ENCODE measurements around the gene DNAH14.

DNAH14 gene

DNA sequence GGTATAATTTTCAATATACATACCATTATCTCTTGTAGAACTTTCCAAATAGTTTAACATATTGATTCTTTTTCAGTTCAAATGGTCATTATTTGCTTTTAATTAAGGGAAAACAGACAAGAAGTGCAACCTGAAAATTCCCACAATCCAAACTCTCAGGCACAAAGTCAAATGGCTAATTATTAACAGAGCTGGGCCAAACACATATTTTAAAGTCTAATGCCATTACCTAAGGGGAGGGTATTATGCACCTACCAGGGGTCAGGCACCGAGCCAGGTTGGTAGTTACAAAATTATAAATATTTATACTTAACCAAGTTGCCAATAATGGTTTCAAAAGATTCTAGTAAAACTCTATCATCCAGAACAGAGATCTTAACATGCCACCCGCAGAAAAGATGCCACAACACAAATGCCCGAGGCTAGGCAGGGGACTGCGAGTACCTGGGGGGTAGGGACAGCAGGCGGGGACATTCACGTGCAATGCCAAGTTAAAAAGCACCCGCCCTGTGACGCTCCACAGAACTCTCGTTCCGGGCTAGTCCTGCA, 483.4 kb downstream of the DNAH14 start:
- no peak for DNase-seq

DNA sequence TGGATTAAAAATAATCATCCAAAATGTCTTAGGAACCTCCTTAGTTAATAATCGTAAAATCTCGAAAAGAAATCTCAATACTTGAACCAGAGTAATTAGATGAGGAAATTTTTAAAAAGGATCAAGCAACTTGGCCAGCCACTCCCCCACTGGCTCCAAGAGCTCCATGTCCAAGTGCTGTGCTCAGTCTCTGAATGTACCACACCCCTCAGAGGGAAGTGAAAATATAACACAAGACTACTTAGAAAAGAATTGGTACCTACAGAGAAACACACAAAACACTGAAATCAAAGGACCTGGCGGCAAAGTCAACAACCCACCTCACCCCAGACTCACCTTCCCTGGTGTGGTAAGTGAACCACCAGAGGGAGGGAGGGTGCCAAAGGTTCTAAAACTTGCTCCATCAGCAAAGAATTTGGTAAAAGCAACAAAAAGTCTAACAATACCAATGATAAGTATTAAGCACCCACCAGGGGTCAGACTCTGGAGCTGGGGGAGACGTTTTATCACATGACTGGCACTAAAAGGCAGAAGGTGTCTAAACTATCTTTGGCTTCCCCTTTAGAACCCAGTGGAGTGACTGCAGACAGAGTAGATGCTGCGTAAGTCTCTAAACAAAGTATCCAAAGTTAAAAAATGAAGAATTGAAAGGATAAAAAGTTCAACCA, 484.4 kb downstream of the DNAH14 start:
- no peak for DNase-seq

DNA sequence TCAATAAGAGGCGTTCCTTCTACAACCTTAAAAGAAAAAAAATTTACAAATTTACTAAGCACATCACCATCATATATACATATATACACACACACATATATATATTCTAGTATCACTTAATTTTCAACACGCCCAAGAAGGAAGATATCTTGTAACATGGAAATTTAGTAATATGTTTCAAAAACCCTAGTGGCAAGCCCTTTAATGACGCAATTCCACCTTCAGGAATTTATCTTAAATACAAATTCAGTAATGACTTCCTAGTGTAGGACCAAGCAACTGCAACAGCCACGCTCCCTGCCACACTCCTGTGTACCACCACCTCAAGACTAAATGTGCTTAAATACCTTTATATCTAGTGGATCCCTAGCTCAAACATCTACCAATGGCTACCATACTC, 485.8 kb downstream of the DNAH14 start:
- DNase-seq = no peak

DNA sequence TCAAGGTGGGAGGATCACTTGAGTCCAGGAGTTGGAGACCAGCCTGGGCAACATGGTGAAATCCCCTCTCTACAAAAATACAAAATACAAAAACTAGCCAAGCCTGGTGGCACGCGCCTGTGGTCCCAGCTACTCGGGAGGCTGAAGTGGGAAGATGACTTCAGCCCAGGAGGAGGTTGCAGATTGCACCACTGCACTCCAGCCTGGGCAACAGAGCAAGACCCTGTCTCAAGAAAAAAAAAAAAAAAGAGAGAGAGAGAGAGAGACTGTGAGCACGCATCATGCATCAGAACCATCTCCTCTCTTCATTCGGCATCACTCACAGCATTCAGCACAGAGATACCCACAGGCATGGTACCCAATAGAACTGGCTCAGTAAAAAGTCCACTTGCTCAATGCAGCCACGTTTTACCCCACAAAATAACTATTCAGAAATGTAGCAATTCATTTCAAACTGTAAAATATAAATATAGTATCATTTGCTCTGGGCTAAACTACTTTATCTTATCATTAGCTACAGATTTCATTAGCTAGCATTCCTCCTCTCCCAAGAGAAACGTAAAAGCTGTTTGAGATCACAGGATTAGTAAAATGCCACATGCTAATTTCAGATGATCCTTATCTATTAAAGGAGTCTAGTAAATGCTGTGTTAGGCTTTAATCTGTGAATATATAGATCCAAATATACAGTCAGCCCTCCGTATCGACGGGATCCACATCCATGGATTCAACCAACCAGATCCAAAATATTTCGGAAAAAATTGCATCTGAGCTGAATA, 486.7 kb downstream of the DNAH14 start:
- DNase-seq = no peak

DNA sequence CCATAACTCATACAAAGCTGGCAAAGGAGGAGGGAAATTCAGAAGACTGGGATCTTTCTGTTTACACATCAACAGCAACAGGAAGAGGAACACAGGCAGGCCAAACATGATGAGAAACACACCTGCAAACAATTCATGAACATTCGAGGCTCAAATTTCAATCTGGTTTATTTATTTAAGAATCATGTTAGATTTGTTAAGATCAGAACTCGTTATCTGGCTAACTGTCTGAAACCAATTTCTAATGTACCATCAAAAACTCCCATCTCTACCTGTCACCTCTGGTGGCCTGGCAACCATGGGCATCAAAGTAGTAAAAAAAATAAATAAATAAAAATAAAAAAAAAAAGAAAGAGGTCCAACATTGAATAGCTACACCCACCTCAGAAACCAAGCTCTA, 488.6 kb downstream of the DNAH14 start:
- no peak for DNase-seq

DNA sequence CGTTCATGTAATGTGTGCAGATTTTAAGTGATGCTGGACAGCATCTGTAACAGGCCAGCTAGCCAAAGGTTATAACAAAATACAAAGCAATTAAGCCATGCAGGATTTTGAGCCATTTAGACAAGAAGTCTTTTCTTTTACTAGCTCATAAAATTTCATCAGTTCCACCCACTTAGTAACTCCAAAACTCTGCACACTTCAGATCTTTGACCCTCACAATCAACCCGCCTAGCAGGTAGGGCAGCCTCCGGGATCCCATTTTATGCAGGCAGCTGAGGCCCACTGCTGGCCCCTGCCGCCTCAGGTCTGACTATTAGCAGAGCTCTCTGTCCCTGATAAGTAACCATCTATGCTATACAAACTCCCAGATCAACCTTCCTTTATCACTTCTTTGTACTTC, 489.1 kb downstream of the DNAH14 start:
- DNase-seq = no peak

DNA sequence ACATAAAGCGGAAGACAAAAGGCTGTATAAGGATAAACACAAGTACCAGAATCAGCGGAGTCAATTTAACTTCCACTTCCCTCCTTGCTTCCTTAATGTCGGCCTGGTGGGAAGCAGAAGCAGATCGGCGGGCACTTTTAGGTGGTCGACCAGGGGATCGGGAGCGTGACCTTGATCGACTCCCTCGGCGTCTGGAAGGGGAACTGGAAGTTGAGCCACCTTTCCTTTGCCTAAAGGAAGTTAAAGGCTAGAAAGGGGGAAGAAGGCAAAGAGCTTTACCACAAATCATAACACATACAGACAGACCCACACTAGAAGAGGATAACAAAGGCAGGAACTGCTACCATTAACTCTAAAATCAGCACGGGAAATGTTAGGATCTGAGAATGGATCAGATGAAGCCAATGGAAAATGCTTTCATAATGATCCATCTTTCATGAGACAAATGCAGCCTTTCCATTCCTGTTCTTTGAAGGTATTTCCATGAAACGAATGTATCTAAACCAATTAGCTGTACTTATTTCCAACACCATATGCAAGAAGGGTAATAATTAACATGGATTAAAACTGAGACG, 492.6 kb downstream of the DNAH14 start:
- no peak for DNase-seq

DNA sequence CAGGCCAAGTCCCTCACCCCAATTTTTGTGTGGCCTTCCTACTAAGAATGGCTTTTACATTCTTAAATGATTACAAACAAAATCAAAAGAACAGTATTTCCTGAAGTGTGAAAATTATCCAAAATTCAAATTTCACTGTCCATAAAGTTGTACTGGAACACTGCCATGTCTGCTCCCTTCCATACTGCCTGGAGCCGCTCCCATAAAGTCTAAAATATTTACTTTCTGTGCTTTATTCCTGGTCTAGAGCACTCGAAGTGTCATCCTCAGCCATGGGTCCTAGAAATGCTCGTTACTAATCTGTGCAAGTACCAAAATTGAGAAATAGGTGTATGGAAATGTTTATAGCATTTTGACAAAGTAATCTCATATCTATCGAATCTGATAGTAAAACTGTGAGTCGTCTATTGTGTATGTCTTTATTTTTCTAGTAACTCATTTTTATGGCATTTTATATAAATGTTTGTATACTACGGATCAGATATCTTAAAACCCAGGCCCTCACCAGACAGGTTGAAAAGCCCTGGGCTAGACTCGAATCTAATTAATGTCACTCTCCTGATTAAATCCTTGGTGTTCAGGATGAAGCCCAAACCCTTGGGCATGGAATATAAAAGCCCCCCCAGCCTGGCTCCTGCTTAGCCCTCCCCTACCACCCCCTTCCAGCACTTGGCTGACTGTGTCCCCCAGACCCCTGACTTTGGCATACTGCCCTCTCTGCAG, 493.5 kb downstream of the DNAH14 start:
- DNase-seq = no peak

DNA sequence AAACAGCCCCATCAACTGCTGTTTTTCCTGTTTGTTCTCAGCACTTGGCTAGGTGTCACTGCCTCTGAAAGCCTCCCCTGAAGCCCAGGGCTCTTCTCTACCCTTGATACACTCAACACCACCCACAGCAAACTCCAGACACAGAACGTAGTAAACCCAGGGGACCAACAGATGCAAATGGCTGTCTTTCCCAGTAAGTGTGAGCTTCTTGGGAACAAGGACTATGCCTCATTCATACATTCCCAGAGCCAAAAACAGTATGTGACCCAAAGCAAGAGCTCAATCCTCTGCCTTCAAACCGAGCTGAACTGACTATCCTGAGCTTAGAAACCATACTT, 494.0 kb downstream of the DNAH14 start:
- no peak for DNase-seq

DNA sequence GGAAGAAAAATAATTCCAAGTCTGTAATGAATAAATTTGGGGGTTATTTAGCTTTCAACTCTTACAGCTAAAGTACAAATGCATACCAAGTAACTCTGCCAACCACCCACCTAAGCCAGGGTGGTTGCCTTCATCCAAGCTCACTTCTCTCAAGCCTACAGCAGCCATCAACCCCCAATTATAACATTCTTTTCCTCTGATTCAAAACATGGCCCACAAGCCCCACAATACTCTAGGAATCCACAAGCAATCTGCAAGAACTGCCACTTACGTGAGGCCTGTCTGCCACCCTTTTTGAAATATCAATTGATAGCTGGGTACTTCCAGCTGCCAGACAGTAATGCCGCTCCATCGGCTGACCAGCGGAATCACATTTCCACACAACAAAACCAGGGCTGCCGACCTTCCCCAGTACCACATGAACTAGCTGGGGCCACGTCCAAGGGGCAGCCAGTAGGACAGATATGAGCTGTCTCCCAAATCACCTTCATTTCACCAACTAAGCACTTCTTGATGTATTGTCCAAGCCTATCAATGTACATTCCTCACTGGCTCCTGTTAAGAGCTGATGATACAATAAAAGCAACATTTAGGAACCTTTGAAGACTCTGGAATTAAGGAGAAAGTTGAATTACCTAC, 495.2 kb downstream of the DNAH14 start:
- DNase-seq = peak; percentile 79

DNA sequence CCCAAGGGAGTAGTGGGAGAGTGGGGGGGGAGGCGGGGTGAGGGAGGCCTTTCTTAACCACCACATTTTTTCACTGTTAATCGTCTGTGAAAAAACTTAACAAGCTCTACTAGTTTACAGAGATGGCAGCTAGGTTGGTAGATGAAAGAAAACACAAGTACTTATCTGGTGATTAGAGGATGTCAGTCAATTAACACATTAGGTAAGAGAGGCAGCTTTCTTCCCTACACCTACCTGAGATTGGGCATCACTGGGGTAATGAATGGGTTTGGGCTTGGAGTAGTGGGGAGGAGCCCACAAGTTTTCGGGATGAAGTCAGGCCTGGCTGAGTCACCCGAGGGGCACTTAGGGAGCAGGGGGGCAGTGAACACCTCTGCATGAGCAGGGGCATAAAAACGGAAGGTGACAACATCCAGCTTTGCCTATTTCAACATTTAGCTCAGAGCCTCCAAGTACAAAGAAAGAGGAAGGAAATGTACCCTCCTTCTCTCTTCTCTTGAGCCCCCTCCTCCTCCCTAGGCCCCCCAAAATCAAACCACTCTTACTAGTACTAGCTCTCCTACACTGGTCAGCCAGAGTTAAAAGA, 495.8 kb downstream of the DNAH14 start:
- peak; percentile 76 for DNase-seq

DNA sequence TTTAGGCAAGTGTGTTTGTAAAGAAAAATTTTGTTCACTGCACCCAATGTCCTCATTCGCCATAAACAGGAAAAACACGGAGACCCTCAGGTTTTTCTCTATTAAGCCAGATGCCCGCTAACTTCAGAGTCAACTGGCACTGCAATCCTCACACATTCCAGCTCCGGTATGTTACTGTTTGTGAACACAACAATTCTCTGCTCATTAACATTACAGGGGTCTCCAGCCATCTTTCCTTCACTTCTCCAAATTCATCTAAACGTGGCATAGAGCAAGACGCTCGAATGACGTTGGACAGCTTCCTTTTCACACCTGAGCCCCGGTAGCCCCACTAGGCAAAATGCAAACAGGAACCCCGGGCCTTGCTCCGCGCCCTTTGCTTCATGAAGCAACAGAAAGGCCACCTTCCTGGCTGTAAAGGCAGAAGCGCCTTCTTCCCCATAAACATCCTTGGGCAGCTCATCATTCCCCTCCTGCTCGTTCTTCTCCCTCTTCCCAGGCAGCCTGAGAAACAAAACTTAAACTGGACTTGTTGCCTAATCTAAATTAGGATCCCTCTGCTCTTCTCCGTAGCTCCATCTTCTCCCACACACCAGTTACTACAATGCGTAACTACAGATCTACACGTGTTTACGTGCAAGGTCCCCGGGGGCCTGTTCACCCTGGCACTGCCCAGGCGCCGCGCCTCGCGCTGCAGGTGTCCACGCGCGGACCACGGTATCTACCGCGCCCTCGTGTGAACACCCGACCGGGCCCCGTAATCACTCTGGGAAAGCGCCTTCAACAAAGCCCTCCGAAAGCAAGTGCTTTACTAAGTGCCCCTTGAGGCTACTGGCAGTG, 497.1 kb downstream of the DNAH14 start:
- no peak for DNase-seq

DNA sequence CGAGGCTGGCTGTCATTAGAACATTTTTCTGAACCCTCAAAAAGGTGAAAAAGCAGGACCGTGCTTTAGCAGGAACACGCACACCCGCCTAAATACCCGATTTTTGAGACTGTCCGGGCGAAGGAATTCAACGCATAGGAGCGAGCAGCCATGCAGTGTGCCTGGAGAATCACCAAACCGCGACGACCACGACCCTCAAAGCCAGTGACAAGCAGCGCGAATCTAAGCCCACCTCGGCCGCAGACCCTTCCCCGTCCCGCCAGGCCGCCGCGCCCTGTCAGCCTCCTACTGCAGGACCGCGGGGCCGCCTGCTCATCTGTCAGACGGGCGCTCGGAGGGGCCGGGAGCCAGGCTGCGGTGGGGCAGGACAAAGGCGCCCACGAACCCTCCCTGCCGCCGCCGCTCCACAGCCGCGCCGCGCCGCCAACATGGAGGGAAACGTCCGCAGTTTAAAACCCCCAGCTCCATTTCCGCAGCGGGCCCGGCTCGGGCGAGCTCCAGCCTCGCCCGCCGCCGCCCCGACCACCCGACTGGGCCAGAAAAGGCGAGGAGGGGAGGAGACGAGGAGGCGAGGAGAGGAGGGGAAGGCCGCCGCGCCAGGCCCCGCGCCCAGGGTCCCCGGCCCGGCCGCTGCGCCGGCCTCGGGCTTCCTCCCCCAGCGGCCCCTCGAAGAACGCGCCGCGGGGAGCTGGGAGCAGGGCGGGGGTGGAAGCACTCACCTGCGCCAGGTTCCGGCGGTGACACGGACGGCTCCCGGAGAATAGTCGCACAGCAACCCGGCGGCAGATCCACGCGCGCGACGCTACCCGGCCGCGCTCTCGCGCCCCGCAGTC, 498.0 kb downstream of the DNAH14 start, which contains the start of gene LBR:
TSS of gene LBR (minus strand) at position 804 of the 833 bp plus-strand sequence. CDS start 3,963 bp downstream, outside the sequence.
- peak; percentile 21 for DNase-seq

DNA sequence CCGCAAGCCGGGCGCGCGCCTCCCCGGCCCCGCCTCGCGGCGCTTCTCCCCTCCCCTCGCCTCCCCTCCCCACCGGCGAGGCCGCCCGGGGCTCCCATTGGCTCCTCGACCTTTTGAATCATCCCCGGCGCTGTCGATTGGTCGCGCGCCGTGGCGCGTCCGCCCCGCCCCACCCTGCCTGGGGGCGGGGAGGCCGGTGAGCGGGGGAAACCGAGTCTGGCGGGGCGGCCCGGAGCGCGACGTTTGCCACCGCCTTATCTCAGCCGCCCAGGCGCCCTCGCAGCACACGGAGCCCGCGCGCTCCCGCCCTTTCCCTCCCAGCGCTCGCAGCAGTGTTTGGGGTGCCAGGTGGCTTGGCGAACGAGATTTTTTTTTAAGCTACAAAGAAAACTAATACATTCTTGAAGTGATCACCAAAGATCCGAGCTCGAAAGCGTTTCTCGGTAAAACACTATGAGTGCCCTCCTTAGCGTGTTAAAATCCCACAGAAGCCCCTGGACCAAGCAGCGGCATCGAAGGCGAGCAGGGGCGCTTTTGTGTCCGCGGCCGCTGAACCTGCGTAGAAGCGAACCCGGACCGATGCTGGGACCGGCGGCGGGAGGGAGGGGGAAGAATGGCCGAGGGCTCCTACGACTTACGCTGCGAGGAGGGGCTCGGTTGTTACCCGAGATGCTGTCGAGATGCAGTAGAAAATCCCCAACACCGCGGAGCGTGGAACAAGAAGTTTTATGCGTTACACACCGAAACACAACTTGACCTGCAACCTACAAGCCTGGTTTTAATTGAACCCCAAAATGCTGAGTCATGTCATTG, 498.8 kb downstream of the DNAH14 start:
- peak; percentile 87 for DNase-seq

DNA sequence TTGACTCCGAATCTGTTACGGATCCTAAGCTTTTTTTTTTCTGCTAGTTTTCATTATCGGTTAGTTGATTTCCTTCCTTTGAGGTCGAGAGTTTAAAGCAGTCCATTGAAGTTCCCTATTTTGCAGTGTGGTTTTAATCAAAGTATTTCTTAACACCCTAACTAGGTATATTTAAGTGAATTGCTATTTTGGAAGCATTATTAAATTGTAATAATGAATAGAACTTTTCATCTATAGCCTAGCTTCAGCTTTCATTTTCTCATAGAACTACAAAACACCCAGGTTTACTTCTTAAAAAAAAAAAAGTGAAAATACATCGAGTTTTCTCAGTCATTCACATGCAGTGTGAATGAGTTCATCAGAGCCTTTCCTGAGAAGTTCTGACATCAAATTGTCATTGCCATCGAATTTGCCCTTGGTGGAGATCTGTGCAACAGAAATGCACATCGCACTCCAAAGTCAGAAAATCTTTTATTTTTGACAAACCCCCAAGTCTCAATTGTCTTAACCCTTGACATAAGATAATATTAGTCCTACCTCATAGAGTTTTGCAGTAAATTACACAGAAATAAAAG, 499.5 kb downstream of the DNAH14 start:
- no peak for DNase-seq

DNA sequence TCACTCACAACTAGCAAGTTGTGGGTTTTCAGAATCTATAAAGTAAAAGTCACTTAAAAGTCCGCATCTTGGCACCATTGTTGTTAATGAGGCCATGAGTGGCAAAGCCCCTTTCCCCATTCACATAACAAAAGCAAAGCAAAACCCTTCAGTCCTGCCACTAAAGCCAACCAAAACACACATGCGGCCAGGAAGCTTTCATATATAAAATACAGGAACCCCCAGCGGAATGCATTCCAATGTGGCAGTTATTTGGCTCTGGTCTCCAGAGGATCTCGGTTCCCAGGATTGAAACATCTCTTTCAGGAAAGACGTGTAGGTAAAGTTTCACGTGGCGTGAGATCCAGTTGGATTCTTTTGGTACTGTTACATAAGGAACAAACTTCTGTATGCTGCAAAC, 500.8 kb downstream of the DNAH14 start:
- DNase-seq = no peak

DNA sequence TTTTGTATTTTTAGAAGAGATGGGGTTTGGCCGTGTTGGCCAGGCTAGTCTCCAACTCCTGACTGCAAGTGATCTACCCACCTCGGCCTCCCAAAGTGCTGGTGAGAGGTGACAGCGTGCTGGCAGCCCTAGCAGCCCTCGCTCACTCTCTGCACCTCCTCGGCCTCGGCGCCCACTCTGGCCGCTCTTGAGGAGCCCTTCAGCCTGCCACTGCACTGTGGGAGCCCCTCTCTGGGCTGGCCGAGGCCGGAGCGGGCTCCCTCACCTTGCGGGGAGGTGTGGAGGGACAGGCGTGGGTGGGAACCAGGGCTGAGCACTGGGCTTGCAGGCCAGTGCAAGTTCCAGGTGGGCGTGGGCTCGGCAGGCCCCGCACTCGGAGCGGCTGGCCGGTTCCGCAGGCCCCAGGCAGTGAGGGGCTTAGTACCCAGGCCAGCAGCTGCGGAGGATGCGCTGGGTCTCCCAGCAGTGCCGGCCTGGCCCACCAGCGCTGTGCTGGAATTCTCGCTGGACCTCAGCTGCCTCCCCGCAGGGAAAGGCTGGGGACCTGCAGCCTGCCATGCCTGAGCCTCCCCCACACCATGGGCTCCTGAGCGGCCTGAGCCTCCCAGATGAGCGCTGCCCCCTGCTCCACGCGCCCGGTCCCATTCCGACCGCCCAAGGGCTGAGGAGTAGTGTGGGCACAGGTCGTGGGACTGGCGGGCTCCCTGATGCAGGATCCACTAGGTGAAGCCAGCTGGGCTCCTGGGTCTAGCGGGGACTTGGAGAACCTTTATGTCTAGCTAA, 501.8 kb downstream of the DNAH14 start:
- no peak for DNase-seq

DNA sequence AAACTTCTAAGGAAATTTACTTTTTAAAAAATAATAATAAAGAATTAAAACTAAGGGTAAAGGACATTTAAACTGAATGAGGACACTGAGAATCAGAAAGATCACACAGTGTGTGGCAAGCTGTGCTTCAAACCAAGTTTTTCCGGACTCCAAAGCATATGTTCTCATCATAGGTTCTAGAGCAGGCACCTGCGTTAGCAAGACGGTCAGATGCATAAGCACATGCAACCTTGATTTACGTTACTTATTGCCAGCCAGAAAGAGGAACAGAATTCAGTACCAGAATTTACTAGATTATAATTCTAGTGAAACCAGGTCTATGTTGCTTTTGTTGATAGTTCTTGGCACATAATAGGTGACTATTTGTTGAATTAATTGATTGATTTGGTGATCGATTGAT, 504.6 kb downstream of the DNAH14 start:
- DNase-seq = no peak

Data from fibroblast of upper back skin (primary cell).